Liver (tissue), 9 donors: ENCODE results near the gene ASB15. TPM values are rescaled to one million over a fixed set of nuclear protein-coding genes. Genes with fewer than 3 reads are reported as not detected.

Experiments used
- DNase-seq: peaks from one replicate; pipeline ENCODE4 v3.0.0-alpha.2; 2017; ENCODE audit warnings: low spot score
- H3K27ac ChIP-seq, 2 donors: one replicate each; pipeline ENCODE4 v1.7.0; 2013; ENCODE audit warnings: inconsistent platforms in 2 of 2, low read length in 2 of 2, control low read depth in 1 of 2, low read depth in 1 of 2, mild to moderate bottlenecking in 1 of 2
- H3K27me3 ChIP-seq, 4 donors: one replicate each; pipeline versions ENCODE4 v1.6.1 to v1.7.0; 2013; ENCODE audit warnings: low read length in 3 of 4, inconsistent platforms in 1 of 4, mild to moderate bottlenecking in 1 of 4, moderate library complexity in 1 of 4; ENCODE audit not compliant: control insufficient read depth in 4 of 4, insufficient read depth in 4 of 4
- H3K36me3 ChIP-seq, 4 donors: one replicate each; pipeline versions ENCODE4 v1.6.1 to v1.7.0; 2013; ENCODE audit warnings: low read length in 3 of 4, mild to moderate bottlenecking in 3 of 4, low read depth in 1 of 4, moderate library complexity in 1 of 4; ENCODE audit not compliant: control insufficient read depth in 4 of 4, insufficient read depth in 3 of 4
- H3K4me1 ChIP-seq, 4 donors: one replicate each; pipeline versions ENCODE4 v1.6.1 to v1.7.0; 2013; ENCODE audit warnings: low read length in 3 of 4, mild to moderate bottlenecking in 3 of 4, moderate library complexity in 1 of 4; ENCODE audit not compliant: control insufficient read depth in 4 of 4, insufficient read depth in 4 of 4
- H3K4me3 ChIP-seq, 3 donors: one replicate each; pipeline versions ENCODE4 v1.6.1 to v1.7.0; 2013; ENCODE audit warnings: low read length in 3 of 3, control low read depth in 1 of 3, low read depth in 1 of 3, mild to moderate bottlenecking in 1 of 3
- H3K9ac ChIP-seq, 2 donors: one replicate each; pipeline ENCODE4 v1.7.0; 2013; ENCODE audit warnings: low read length in 2 of 2, mild to moderate bottlenecking in 2 of 2, moderate library complexity in 2 of 2, control low read depth in 1 of 2, low read depth in 1 of 2
- H3K9me3 ChIP-seq, 4 donors: one replicate each; pipeline versions ENCODE4 v1.6.1 to v1.7.0; 2013; ENCODE audit warnings: low read length in 3 of 4; ENCODE audit not compliant: control insufficient read depth in 4 of 4
- EGR1 ChIP-seq, 2 donors: IDR thresholded peaks; 2 replicates each; pipeline ENCODE4 v1.6.1; 2016 to 2018; ENCODE audit warnings: antibody characterized with exemption in 2 of 2, low read depth in 2 of 2
- FOXA1 ChIP-seq: IDR thresholded peaks from 2 replicates; pipeline ENCODE4 v1.6.1; 2016; ENCODE audit warnings: antibody characterized with exemption
- FOXA2 ChIP-seq: IDR thresholded peaks from 2 replicates; pipeline ENCODE4 v1.6.1; 2016; ENCODE audit warnings: antibody characterized with exemption
- HNF4A ChIP-seq, 2 donors: conservative IDR thresholded peaks; 2 replicates each; pipeline ENCODE4 v1.6.1; 2016; ENCODE audit warnings: antibody characterized with exemption in 2 of 2, mild to moderate bottlenecking in 2 of 2
- HNF4G ChIP-seq: IDR thresholded peaks from 2 replicates; pipeline ENCODE4 v1.6.1; 2016; ENCODE audit warnings: antibody characterized with exemption
- RXRA ChIP-seq, 2 donors: IDR thresholded peaks; 2 replicates each; pipeline ENCODE4 v1.6.1; 2017 to 2018; ENCODE audit warnings: antibody characterized with exemption in 2 of 2, mild to moderate bottlenecking in 1 of 2
- SP1 ChIP-seq: IDR thresholded peaks from 2 replicates; pipeline ENCODE4 v1.6.1; 2018; ENCODE audit warnings: antibody characterized with exemption, mild to moderate bottlenecking
- YY1 ChIP-seq: IDR thresholded peaks from 2 replicates; pipeline ENCODE4 v1.6.1; 2016; ENCODE audit warnings: antibody characterized with exemption, mild to moderate bottlenecking
- WGBS: extraction: QIAGEN DNeasy Blood & Tissue Kit; methylation state at CpG from one replicate; pipeline ENCODE4 v1.1.7; 2013; 5-methylcytosine and 5-hydroxymethylcytosine counted together
- polyA plus RNA-seq, 2 donors: library from polyadenylated mRNA; stranded (reverse) in 1 of 2; unstranded in 1 of 2; fragments of 200-250 nt in 1 of 2; fragments of >200 nt in 1 of 2; fragmentation: Nextera tagmentation in 1 of 2; extraction: Ambion mirVana in 1 of 2; gene quantifications; one replicate each; pipeline versions ENCODE4 v1.2.1 to v1.2.3, GENCODE V29; 2013 to 2015
- total RNA-seq, 2 donors: library from RNA; depleted of rRNA; stranded (reverse); fragments of >200 nt; gene quantifications; one replicate each; pipeline ENCODE4 v1.2.3, GENCODE V29; 2014
- TF ChIP-seq, protein P1 (sequence below): IDR thresholded peaks from 2 replicates; pipeline ENCODE4 v1.6.1; 2016; ENCODE audit warnings: antibody characterized with exemption
- TF ChIP-seq, protein P2 (sequence below): IDR thresholded peaks from 2 replicates; pipeline ENCODE4 v1.6.1; 2016; ENCODE audit warnings: antibody characterized with exemption, mild to moderate bottlenecking
- TF ChIP-seq, protein P3 (sequence below): fragments of 150-350 bp; IDR thresholded peaks from 2 replicates; pipeline ENCODE4 v1.5.1; 2017; ENCODE audit warnings: improper control_type of control experiment, low read depth, low read length; ENCODE audit not compliant: missing input control
- donor health status: healthy.
- donor health status: healthy.
- donor health status: healthy.
- donor health status: healthy.
- donor health status: healthy.

Gene ASB15
- total and polyA plus RNA-seq, 4 donors: not detected

DNA sequence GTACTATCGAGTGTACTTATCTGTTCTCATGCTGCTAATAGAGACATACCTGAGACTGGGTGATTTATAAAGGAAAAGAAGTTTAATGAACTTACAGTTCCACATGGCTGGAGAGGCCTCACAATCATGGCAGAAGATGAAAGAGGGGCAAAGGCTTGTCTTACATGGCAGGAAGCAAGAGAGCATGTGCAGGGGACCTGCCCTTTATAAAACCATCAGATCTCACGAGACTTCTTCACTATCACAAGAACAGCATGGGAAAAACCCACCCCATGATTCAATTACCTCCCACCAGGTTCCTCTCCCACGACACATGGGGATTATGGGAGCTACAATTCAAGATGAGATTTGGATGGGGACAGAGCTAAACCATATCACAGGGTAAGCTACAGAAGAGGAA lies 48.5 kb upstream of the ASB15 start (continued):
- TF ChIP-seq HNF4G: no peak

DNA sequence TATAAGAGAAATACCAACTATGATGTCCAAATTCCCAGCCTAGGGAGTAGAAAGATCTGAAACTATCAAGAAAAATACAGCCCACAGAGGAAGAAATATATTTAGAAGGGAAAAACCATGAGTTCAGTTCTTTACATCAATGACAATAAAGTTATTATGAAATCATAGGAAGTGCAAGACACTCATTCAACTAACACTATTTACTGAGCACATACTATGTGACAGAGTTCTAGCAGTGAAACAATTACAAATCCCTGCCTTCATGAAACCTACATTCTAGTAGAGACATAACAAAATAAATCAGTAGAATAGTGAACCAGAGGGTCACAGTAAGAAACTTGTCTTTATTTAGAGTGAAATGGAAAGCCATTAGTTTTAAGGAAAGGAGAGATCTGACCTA lies 46.1 kb upstream of the ASB15 start:
- peaks cover 3 to 8% (median 6%) of the 10 kb centered on the region in 4 donors for H3K36me3 ChIP-seq
- H3K4me3 ChIP-seq: no peak overlapping the region
- H3K9me3 ChIP-seq: no peaks in the 10 kb centered on the region
- H3K9ac ChIP-seq: no peak overlapping the region
- TF ChIP-seq SP1 (no peak), HNF4G (no peak), FOXA1 (no peak), EGR1 (IDR thresholded peaks at IDR 0.05; ENCODE audit: low read depth in 2 of 2) (no peak), RXRA (IDR thresholded peaks at IDR 0.05) (no peak), FOXA2 (no peak), HNF4A (conservative IDR thresholded peaks at IDR 0.05) (no peak)
- TF ChIP-seq, protein P1, sequence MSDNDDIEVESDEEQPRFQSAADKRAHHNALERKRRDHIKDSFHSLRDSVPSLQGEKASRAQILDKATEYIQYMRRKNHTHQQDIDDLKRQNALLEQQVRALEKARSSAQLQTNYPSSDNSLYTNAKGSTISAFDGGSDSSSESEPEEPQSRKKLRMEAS: no peak
- TF ChIP-seq, protein P2, sequence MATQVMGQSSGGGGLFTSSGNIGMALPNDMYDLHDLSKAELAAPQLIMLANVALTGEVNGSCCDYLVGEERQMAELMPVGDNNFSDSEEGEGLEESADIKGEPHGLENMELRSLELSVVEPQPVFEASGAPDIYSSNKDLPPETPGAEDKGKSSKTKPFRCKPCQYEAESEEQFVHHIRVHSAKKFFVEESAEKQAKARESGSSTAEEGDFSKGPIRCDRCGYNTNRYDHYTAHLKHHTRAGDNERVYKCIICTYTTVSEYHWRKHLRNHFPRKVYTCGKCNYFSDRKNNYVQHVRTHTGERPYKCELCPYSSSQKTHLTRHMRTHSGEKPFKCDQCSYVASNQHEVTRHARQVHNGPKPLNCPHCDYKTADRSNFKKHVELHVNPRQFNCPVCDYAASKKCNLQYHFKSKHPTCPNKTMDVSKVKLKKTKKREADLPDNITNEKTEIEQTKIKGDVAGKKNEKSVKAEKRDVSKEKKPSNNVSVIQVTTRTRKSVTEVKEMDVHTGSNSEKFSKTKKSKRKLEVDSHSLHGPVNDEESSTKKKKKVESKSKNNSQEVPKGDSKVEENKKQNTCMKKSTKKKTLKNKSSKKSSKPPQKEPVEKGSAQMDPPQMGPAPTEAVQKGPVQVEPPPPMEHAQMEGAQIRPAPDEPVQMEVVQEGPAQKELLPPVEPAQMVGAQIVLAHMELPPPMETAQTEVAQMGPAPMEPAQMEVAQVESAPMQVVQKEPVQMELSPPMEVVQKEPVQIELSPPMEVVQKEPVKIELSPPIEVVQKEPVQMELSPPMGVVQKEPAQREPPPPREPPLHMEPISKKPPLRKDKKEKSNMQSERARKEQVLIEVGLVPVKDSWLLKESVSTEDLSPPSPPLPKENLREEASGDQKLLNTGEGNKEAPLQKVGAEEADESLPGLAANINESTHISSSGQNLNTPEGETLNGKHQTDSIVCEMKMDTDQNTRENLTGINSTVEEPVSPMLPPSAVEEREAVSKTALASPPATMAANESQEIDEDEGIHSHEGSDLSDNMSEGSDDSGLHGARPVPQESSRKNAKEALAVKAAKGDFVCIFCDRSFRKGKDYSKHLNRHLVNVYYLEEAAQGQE: no peak
- H3K27ac ChIP-seq: no peak overlapping the region
- H3K4me1 ChIP-seq: peaks cover 1 to 25% (median 7%) of the 10 kb centered on the region in 4 donors
- H3K27me3 ChIP-seq: no peaks in the 10 kb centered on the region
- no peak for DNase-seq

DNA sequence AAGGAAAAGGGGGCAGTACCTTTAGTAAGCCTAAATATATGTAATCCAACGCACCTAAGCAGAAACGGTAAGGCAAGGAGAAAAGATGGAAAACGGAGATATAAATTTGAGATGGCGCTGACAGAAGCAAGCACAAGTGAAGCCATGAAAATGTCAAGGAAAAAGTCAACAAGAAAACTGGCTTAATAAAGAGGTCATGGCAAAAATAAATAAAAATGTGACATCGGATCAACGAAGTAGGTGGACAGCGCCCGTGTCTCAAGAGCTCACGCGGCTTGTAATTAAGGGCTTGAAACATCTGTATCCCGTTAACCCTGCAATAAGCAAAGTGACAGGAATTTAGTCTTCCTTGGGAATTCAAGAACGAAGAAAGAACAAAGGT lies 44.6 kb upstream of the ASB15 start:
- 5% methylated on average over 12 of the region's 12 CpGs for WGBS
- TF ChIP-seq EGR1 (IDR thresholded peaks at IDR 0.05; ENCODE audit: low read depth in 2 of 2): no peak
- TF ChIP-seq, protein P3, sequence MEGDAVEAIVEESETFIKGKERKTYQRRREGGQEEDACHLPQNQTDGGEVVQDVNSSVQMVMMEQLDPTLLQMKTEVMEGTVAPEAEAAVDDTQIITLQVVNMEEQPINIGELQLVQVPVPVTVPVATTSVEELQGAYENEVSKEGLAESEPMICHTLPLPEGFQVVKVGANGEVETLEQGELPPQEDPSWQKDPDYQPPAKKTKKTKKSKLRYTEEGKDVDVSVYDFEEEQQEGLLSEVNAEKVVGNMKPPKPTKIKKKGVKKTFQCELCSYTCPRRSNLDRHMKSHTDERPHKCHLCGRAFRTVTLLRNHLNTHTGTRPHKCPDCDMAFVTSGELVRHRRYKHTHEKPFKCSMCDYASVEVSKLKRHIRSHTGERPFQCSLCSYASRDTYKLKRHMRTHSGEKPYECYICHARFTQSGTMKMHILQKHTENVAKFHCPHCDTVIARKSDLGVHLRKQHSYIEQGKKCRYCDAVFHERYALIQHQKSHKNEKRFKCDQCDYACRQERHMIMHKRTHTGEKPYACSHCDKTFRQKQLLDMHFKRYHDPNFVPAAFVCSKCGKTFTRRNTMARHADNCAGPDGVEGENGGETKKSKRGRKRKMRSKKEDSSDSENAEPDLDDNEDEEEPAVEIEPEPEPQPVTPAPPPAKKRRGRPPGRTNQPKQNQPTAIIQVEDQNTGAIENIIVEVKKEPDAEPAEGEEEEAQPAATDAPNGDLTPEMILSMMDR: no peak
- TF ChIP-seq, protein P2: peak; percentile 96
- no peak for TF ChIP-seq YY1
- peak overlapping the region; percentile 60 to 94 for H3K27ac ChIP-seq

More for the DNA sequence above, 44.6 kb upstream of the ASB15 start:
- H3K9ac ChIP-seq: peak overlapping the region; percentile 67 to 95
- DNase-seq: no peak
- peaks cover 3 to 8% (median 6%) of the 10 kb centered on the region in 4 donors for H3K36me3 ChIP-seq
- peaks cover 1 to 25% (median 7%) of the 10 kb centered on the region in 4 donors for H3K4me1 ChIP-seq
- no peaks in the 10 kb centered on the region for H3K9me3 ChIP-seq
- no peaks in the 10 kb centered on the region for H3K27me3 ChIP-seq
- H3K4me3 ChIP-seq: peak overlapping the region; percentile 77 to 99 (median 77)
